ENCODE data around the gene MAPKAPK3.

The MAPKAPK3 gene

DNA sequence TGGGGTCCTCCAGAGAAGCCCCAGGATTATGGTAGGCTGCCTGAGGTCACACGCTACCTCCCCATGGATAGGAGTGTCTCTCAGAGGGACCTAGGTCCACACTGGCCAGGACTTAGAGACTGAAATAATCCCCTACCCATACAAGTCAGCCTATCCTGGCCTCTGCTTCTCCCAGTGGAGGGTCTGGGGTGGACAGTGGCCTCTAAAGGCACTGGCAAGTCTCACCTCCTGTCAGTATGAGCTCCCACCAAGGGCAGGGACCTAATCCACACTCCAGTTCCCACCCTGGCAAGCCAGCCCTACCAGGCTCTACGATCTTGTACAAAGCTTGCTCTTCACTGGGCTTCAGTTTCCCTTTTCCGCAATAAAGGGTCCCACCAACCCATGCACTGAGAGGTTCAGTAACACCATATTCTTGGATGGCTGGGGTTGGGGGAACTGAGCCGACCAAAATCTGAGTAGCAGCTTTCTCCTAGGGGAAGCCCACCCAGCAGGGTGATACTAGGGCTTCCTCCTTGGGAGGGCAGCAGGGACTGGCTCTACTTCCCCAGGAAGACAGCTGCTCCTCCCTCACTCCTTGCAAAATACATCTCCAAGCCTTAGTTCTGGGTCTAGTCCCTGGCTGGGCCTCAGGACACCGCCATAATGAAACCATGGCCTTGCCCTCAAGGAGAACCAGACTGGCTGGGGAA lies 7.7 kb upstream of the MAPKAPK3 start:
- no peak for DNase-seq (ENCODE audit: low spot score)

DNA sequence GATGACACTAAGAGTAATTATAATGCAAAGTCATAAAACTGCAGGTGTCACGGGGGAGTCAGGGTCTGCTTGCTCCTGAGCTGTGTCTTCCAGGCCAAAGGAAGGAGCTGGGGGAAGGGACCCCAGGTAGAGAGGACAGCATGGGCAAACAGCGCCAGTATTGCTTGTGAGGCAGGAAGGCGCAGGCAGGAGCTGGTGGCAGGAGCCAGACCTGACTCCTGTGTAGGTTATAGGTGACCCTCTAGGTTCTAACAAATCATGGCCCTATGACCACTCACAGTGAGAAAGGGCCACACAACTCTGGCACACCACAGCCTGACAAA lies 7.2 kb upstream of the MAPKAPK3 start:
- no peak for DNase-seq (ENCODE audit: low spot score)

GRCh38 chr3:50610181-50610971 lies 6.6 kb upstream of the MAPKAPK3 start:
- no peak for DNase-seq (ENCODE audit: low spot score)

- DNase-seq (ENCODE audit: low spot score), result no peak
These were observed 5.9 kb upstream of the MAPKAPK3 start for GRCh38 chr3:50610992-50611463.

- peak; percentile 68 for DNase-seq (ENCODE audit: low spot score)
These were observed 5.3 kb upstream of the MAPKAPK3 start, which contains the start of gene CISH for GRCh38 chr3:50611464-50612233. CISH (minus strand) TSS chr3:50611774; CDS start chr3:50611650, 124 bp downstream.

- no peak for DNase-seq (ENCODE audit: low spot score)
These were observed 4.6 kb upstream of the MAPKAPK3 start for GRCh38 chr3:50612234-50612882.

GRCh38 chr3:50612970-50613846 lies 3.7 kb upstream of the MAPKAPK3 start:
- no peak for DNase-seq (ENCODE audit: low spot score)

- no peak for DNase-seq (ENCODE audit: low spot score)
These were observed 1.8 kb upstream of the MAPKAPK3 start for GRCh38 chr3:50615190-50615589.

GRCh38 chr3:50616003-50616769 lies 765 bp upstream of the MAPKAPK3 start:
- DNase-seq (ENCODE audit: low spot score), result peak; percentile 77

DNA sequence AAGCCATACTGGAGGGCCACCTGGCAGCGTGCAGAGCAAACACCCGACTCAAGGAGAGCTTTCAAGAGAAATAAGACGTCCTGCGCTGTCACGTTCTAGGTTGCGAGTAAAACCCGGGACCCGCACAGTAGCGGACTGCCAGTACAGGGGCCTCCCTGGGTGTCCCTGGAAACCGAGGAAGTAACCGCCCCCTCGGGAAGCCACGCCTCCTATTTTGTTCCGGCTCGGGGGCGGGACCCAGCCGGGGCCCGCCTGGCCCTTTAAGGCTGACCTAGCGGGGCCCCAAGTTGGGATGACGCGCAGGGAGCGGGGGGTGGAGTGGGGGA lies 218 bp upstream of the MAPKAPK3 start:
- peak; percentile 91 for DNase-seq (ENCODE audit: low spot score)

DNA sequence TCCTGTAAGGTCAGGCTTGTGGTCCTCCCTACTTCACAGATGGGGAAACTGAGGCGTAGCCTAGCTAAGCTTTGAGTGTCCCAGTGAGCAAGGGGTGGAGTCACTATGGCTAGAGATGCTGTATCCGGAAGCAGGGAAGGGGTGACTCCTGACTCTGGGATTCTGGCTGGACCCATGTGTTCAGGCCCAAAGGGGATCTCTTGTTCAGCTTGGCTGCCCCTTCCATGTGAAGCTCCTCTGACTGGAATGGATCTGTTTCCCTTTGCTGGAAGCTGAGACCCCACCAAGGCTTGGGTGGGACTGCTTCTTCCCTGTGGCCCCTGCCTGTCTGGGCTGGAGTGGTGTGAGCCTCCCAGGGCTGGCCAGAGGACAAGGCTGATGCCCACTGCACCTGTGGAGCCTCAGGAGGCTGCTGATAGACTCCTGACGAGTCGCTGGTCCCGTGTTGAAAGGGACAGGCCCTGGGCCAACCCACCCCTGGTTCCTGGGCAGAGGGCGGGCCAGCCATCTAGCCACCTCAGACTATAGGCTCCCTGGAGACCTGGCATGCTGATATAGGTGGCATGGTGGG lies 1.0 kb downstream of the MAPKAPK3 start:
- DNase-seq (ENCODE audit: low spot score), result no peak

DNA sequence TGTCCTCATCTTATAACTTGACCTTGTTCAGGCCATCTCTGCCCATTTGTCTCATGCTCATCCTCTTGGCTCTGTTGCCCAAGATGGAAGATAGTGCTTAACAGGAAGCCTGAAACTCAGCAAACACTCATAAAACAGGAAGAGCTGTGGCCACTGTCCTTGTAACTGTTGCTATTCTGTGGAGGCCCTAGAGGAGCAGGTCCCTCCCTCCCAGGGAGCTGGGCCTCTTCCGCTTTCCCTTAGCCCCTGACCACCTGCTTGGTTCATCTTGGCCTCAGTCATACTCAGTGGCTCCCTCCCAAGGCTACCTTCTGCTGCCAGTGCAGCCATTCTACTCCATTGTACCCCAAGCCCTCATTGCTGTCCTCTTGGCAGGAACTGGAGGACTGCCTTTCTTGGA lies 3.5 kb downstream of the MAPKAPK3 start:
- DNase-seq (ENCODE audit: low spot score), result no peak

DNA sequence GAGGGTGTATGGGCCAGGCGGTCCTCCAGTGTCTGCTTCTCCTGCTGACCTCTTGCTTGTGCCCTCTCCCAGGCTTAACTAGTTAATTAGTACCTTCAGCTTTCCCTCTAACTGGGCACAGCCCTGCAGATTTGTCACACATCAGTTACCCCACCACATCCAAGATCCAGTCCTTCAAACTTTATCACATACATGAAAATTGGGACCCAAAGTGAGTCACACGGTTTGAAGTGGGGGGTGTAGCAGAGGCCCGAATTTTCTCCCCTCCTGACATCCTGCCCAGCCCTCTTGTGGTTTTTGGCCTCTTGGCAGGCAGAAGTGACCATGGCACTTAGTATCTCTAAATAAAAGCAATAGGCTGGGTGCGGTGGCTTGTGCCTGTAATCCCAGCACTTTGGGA lies 3.9 kb downstream of the MAPKAPK3 start:
- DNase-seq (ENCODE audit: low spot score), result no peak

DNA sequence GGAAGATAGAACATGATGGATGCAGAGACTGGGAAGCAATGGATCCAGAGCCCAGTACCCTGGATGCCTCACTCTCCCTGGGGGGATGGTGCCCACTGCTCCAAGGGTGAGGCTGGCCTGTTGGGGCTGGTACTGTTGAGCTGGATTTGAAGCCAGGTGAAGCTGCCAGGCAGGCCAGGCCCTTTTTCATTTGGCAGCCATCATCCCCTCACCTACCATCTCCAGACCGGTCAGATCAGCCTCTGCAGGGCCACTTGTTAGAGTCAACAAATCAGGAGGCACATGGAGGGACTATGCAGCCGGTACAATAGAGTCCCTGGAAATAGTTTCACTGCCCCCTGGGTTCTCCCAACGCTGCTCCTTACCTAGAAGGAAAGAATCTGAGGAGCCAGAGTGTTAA lies 5.9 kb downstream of the MAPKAPK3 start:
- DNase-seq (ENCODE audit: low spot score), result no peak

DNA sequence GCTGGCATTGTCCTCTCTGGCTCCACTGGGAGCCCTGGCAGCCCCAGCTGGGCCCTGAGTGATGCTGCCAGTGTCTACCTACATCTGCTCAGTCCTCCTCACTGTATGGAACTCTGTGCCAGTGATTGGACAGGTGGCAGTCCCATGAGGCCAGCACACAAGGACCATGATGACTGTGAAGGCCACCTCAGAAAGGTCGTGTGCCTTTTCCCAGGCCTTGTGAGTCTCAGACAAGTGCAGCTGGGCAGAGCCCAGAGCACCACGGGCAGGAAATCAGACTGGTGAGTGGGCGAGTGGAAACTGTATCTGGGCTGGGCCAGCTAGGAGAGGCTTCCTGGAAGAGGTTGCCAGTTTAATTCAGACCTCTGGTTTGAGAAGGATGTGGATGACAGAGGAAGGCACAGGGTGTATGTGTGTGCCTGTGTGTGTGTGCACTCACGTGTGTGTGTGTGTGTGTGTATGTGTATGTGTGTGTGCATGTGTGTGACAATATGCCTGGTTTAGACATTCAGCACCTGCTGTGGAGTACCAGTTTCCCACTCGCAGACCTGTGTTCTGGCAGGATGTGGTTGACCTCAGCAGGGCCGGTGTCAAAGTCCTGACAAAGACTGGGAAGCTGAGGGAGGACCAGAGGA lies 7.0 kb downstream of the MAPKAPK3 start:
- no peak for DNase-seq (ENCODE audit: low spot score)

- DNase-seq (ENCODE audit: low spot score), result no peak
These were observed 7.7 kb downstream of the MAPKAPK3 start for GRCh38 chr3:50624634-50625033.

- DNase-seq (ENCODE audit: low spot score), result no peak
These were observed 8.6 kb downstream of the MAPKAPK3 start for GRCh38 chr3:50625231-50626182.

DNA sequence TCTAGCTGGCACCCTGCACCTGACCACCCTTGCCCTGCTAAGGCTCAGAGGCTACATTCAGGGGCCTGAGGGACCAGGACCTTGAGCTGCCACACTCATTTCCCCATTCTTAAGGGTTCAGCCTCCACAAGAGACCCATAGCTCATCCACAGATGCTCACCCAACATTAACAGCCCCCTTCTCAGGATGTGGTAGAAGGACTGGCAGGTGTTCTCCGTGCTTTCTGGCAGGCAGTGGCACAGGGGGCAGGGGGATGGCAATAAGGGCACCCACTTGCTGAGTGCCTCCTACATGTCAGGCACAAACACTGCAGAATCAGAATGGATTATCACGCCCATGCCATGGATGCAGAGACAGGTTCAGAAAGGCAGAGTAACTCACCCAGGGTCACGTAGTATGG lies 9.4 kb downstream of the MAPKAPK3 start:
- DNase-seq (ENCODE audit: low spot score), result no peak

All from NAMALWA (cell line).